Peyer's patch (tissue), 4 donors: ENCODE data around the gene C1QTNF9. TPM values are rescaled to one million over a fixed set of nuclear protein-coding genes. Genes with fewer than 3 reads are reported as not detected.

Experiments
- DNase-seq, 3 donors: peaks; one replicate each; pipeline ENCODE4 v3.0.0-alpha.2; 2017 to 2019
- H3K27ac ChIP-seq, 4 donors: fragments of 200-600 bp; sonication (generic); one replicate each; pipeline ENCODE4 v1.5.1; 2016 to 2019
- H3K27me3 ChIP-seq, 2 donors: fragments of 200-600 bp; sonication (generic); one replicate each; pipeline ENCODE4 v1.5.1; 2019
- H3K36me3 ChIP-seq, 3 donors: fragments of 200-600 bp; sonication (generic); one replicate each; pipeline ENCODE4 v1.5.1; 2016 to 2019
- H3K4me1 ChIP-seq, 4 donors: fragments of 200-600 bp; sonication (generic); one replicate each; pipeline ENCODE4 v1.5.1; 2016 to 2019
- H3K4me3 ChIP-seq, 4 donors: fragments of 200-600 bp; sonication (generic); 1 replicate in 3 of 4; 2 replicates in 1 of 4; pipeline ENCODE4 v1.5.1; 2016 to 2019; ENCODE audit warnings: mild to moderate bottlenecking in 1 of 4
- H3K9me3 ChIP-seq, 4 donors: fragments of 200-600 bp; sonication (generic); one replicate each; pipeline ENCODE4 v1.5.1; 2016 to 2019; ENCODE audit warnings: mild to moderate bottlenecking in 1 of 4
- POLR2A ChIP-seq, 2 donors: fragments of 450-650 bp; IDR thresholded peaks; one replicate each; pipeline ENCODE4 v1.5.1; 2017; ENCODE audit warnings: antibody characterized with exemption in 2 of 2, mild to moderate bottlenecking in 2 of 2, moderate library complexity in 2 of 2
- total RNA-seq, 4 donors: library from RNA; depleted of rRNA; stranded (reverse); fragments of >200 nt; gene quantifications; one replicate each; pipeline ENCODE4 v1.1.0, GENCODE V29; 2016
- TF ChIP-seq, protein P1 (sequence below), 6 experiments: fragments of 450-650 bp in 4 of 6; fragments of 200-600 bp in 2 of 6; sonication (generic) in 1 of 6; IDR thresholded peaks; one replicate each; pipeline ENCODE4 v1.5.1; 2017 to 2019; ENCODE audit warnings: antibody characterized with exemption in 6 of 6, mild to moderate bottlenecking in 3 of 6, moderate library complexity in 1 of 6

C1QTNF9 gene
- total RNA-seq, 4 donors from 2014 or later: 0.40 TPM; not detected in 3

DNA sequence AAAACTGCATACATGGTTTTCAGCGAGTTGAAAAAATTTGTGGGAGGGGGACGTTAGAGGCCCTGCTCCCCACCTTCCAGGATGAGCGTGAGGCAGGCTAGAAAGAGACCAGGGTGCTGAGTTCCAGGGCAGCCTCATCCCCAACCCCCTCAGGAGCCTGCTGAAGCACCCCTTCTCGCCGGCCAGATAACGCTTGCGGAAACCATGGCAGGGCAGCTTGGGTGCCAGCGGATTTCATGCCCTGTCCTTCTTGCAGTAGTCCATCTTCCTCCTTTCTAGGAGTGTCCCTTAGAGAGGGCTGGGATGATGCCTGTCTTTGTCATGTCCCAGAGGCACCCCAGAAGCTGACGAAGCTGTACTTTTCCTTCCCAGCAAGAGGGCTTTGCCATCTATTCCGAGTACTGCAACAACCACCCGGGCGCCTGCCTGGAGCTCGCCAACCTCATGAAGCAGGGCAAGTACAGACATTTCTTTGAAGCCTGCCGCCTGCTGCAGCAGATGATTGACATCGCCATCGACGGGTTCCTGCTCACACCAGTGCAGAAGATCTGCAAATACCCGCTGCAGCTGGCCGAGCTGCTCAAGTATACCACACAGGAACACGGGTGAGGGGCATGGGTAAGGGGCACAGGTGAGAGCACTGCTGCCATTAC is 19.0 kb upstream of the C1QTNF9 start:
- H3K4me1 ChIP-seq: no peaks in the 10 kb centered on the region
- TF ChIP-seq, protein P1, sequence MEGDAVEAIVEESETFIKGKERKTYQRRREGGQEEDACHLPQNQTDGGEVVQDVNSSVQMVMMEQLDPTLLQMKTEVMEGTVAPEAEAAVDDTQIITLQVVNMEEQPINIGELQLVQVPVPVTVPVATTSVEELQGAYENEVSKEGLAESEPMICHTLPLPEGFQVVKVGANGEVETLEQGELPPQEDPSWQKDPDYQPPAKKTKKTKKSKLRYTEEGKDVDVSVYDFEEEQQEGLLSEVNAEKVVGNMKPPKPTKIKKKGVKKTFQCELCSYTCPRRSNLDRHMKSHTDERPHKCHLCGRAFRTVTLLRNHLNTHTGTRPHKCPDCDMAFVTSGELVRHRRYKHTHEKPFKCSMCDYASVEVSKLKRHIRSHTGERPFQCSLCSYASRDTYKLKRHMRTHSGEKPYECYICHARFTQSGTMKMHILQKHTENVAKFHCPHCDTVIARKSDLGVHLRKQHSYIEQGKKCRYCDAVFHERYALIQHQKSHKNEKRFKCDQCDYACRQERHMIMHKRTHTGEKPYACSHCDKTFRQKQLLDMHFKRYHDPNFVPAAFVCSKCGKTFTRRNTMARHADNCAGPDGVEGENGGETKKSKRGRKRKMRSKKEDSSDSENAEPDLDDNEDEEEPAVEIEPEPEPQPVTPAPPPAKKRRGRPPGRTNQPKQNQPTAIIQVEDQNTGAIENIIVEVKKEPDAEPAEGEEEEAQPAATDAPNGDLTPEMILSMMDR (IDR thresholded peaks at IDR 0.05): no peak
- TF ChIP-seq POLR2A (IDR thresholded peaks at IDR 0.05): no peak
- no peaks in the 10 kb centered on the region for H3K27me3 ChIP-seq
- H3K4me3 ChIP-seq: no peak overlapping the region
- DNase-seq: no peak
- H3K36me3 ChIP-seq: peaks cover 0 to 95% (median 4%) of the 10 kb centered on the region in 3 donors
- H3K9me3 ChIP-seq: no peaks in the 10 kb centered on the region
- H3K27ac ChIP-seq: no peak overlapping the region

DNA sequence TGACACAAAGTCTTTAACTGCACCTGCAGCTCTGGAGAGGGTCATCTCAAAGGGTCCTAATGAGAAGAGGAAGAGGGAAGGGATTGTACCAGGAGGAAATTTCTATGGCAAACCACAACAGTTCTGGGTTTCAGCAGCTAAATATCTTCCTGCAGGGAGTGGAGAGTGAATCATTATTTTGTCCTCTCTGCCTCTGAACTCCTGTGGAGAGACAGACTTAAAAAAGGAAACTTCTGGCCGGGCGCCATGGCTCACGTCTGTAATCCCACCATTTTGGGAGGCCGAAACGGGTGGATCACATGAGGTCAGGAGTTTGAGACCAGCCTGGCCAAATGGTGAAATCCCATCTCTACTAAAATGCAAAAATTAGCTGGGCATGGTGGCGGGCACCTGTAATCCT is 16.9 kb upstream of the C1QTNF9 start:
- TF ChIP-seq, protein P1 (IDR thresholded peaks at IDR 0.05): no peak
- no peak for TF ChIP-seq POLR2A (IDR thresholded peaks at IDR 0.05)
- Histone ChIP-seq H3K36me3 (peaks cover 0 to 94% (median 2%) of the 10 kb centered on the region in 3 donors), H3K4me3 (no peak overlapping the region), H3K4me1 (no peaks in the 10 kb centered on the region), H3K27me3 (no peaks in the 10 kb centered on the region), H3K27ac (no peak overlapping the region), H3K9me3 (no peaks in the 10 kb centered on the region)
- no peak for DNase-seq

DNA sequence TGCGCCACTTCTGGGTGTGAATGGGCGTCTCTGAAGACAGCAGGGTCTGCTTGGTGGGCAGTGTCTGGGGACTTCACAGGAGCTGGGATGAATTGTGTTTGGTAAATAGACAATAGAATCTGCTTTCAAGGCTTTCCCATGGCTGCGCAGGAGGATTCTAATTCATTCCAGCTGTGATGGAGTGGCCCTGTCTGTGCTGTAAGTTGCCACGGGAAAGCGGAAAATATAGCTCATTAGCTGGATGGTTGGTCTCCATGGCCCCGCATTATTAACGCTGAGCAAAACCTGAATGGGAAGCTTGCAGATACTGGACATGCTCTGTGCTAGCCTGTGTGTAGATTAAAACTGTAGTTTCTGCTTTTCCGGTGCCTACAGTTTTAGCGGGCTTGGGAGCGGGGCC is 15.6 kb upstream of the C1QTNF9 start:
- Histone ChIP-seq H3K27me3 (no peaks in the 10 kb centered on the region), H3K36me3 (peaks cover 0 to 94% (median 2%) of the 10 kb centered on the region in 3 donors), H3K4me1 (no peaks in the 10 kb centered on the region), H3K4me3 (no peak overlapping the region), H3K27ac (no peak overlapping the region), H3K9me3 (no peaks in the 10 kb centered on the region)
- TF ChIP-seq, protein P1 (IDR thresholded peaks at IDR 0.05): no peak
- TF ChIP-seq POLR2A (IDR thresholded peaks at IDR 0.05): no peak
- DNase-seq: no peak

DNA sequence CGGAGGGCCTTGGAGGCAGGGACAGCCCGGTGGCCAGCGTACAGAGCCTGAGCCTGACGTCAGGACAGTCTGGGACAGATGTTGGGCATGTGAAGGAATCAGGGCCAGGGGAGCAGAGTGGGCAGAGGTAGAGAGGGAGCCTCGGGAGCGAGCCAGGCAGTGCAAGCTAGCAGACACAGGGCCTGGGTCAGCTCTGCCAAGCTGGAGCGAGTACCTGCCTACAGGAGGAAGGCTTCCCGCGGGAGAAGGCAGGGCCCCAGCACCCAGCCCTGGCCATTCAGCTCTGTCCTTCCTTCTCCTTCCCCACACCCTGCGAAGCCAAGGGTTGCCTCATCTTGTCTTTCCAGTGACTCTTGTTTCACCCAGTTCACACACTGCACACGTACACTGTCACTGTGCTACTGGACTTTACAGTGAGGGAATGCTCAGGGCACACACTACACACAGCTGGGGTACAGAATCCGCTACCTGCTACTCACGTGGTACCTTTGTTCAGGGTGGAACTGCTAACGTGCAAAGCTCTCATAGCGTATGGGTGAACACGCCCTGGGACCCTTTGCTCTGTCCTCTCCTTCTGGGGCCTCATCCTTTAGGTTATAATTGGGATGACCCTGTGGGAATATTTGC is 9.8 kb upstream of the C1QTNF9 start:
- TF ChIP-seq, protein P1 (IDR thresholded peaks at IDR 0.05): no peak
- no peak for TF ChIP-seq POLR2A (IDR thresholded peaks at IDR 0.05)
- H3K4me3 ChIP-seq: no peak overlapping the region
- DNase-seq: no peak
- H3K9me3 ChIP-seq: no peaks in the 10 kb centered on the region
- H3K27ac ChIP-seq: no peak overlapping the region
- no peaks in the 10 kb centered on the region for H3K27me3 ChIP-seq
- H3K4me1 ChIP-seq: no peaks in the 10 kb centered on the region
- peaks cover 0 to 97% (median 0%) of the 10 kb centered on the region in 3 donors for H3K36me3 ChIP-seq

DNA sequence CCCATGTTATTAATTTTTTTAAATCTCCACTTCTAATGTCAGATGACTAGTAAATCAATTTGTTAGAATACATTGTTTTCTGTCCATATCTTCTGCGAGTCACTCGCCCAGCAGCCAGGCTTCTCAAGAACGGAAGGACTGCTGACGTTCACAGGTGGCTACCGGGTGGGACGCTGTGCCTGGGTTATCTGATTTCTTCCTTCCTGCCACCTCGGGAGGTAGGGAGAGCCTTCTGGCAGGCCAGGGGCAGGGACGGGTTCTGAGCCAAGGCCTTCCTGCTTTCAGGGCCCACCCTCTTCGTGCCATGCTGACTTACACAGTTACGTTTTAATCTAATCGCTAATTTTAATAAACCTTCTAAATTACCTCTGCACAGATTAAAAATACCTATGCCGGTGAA is 7.9 kb upstream of the C1QTNF9 start:
- no peaks in the 10 kb centered on the region for H3K9me3 ChIP-seq
- no peak for TF ChIP-seq POLR2A (IDR thresholded peaks at IDR 0.05)
- TF ChIP-seq, protein P1 (IDR thresholded peaks at IDR 0.05): no peak
- no peaks in the 10 kb centered on the region for H3K4me1 ChIP-seq
- no peak for DNase-seq
- no peaks in the 10 kb centered on the region for H3K27me3 ChIP-seq
- peaks cover 0 to 81% (median 0%) of the 10 kb centered on the region in 3 donors for H3K36me3 ChIP-seq
- H3K4me3 ChIP-seq: no peak overlapping the region
- H3K27ac ChIP-seq: no peak overlapping the region
